ENCODE results near the gene HIVEP3.

HIVEP3 gene

DNA sequence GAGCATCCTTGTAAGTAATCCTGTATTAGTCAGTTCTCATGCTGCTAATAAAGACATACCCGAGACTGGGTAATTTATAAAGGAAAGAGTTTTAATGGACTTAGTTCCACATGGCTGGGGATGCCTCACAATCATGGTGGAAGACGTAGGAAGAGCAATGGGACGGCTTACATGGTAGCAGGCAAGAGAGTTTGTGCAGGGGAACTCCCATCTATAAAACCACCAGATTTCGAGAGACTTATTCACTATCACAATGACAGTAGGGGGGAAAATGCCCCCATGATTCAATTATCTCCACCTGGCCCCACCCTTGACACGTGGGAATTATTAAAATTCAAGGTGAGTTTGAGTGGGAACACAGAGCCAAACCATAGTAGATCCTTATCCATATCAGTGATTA, 124.7 kb downstream of the HIVEP3 start:
- DNase-seq (ENCODE audit: extremely low spot score): no peak
- TF ChIP-seq, protein P1, sequence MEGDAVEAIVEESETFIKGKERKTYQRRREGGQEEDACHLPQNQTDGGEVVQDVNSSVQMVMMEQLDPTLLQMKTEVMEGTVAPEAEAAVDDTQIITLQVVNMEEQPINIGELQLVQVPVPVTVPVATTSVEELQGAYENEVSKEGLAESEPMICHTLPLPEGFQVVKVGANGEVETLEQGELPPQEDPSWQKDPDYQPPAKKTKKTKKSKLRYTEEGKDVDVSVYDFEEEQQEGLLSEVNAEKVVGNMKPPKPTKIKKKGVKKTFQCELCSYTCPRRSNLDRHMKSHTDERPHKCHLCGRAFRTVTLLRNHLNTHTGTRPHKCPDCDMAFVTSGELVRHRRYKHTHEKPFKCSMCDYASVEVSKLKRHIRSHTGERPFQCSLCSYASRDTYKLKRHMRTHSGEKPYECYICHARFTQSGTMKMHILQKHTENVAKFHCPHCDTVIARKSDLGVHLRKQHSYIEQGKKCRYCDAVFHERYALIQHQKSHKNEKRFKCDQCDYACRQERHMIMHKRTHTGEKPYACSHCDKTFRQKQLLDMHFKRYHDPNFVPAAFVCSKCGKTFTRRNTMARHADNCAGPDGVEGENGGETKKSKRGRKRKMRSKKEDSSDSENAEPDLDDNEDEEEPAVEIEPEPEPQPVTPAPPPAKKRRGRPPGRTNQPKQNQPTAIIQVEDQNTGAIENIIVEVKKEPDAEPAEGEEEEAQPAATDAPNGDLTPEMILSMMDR (IDR thresholded peaks at IDR 0.05; ENCODE audit: control extremely low read depth, extremely low read depth, low read depth, missing control alignments): no peak
- POLR2A ChIA-PET: no interaction called here
- CTCF ChIA-PET: no interaction called here

DNA sequence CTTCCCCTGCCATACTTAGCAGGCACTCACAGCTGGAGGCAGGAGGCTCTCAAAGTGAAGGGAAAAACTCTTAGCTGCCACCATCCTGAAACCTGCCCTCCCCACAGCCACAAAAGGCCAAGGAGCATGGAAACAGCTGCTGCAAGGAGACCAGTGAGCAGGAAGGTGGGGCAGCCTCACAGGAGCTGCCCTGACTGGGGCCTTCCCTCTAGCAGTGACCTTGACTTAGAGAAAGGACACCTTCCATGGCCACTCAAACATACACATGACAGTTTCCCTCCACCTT, 126.3 kb downstream of the HIVEP3 start:
- POLR2A ChIA-PET: no interaction called here
- no peak for DNase-seq (ENCODE audit: extremely low spot score)
- CTCF ChIA-PET: interaction anchor here (1.3 to 1.9 kb wide), 3 partner anchors 13 to 218 kb away, joined by 4 to 7 read pairs (median 5); no protein-coding TSS in a partner anchor
- TF ChIP-seq, protein P1 (IDR thresholded peaks at IDR 0.05; ENCODE audit: control extremely low read depth, extremely low read depth, low read depth, missing control alignments): no peak

DNA sequence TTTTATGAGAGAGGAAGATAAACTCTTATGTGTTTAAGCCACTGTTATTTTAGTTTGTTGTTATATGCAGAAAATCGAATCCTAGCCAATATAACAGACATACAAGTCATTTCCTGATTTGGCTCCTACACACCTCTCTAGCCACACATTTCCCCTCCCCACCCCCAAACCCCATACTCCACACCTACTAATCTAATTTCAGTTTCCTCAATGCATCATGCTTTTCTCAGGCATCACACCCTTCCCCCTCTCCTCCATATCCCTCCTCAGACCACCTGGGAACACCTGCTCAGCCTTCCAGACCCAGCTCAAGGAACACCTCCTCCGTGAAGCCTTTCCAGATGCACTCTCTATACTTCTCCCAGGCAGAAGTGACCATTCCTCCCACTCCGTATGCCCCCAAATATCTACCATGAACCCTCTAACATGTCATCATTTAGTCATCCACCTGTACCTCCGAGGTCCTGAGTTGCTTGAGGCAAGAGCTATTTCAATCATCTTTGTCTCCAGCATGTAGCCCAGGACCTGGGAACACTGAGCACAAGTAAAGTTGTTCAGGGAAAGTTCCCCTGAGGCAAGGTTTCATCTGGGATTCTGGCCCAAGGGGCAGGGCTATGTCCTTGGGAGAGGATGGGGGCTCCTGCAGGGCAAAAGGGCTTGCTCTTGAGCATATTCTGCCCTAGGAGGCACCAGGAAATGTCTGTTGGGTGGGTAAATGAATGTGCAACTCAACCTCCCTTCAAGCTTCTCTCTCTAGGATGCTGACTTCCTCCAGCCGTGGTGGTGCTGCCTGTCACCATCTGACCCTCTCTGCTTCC, 126.8 kb downstream of the HIVEP3 start:
- ChIA-PET POLR2A (interaction anchor here (0.6 kb wide), 1 partner anchor 10 kb away, joined by 5 read pairs; no protein-coding TSS in a partner anchor), CTCF (interaction anchor here (1.3 to 1.9 kb wide), 4 partner anchors 9 to 217 kb away, joined by 4 to 7 read pairs (median 4); no protein-coding TSS in a partner anchor)
- TF ChIP-seq, protein P1 (IDR thresholded peaks at IDR 0.05; ENCODE audit: control extremely low read depth, extremely low read depth, low read depth, missing control alignments): no peak
- no peak for DNase-seq (ENCODE audit: extremely low spot score)

DNA sequence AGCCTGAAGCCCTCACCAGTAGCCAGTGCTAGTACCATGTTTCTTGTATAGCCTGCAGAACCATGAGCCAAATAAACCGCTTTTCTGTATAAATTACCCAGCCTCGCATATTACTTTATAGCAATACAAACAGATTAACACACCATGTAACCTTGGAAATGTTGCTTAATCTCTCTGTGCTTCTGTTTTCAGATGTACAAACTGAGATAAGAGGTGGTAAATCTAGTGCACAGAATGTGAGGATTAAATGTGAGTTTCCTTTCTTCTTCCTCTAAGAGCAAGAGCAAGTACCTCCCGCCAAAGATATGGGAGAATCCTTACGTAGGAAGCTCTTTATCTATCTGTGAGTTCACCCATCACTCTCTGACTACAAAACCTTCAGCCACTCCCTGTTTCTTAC, 128.4 kb downstream of the HIVEP3 start:
- CTCF ChIA-PET: interaction anchor here (1.6 to 1.7 kb wide), 2 partner anchors 9 to 10 kb away, joined by 4 to 5 read pairs; no protein-coding TSS in a partner anchor
- TF ChIP-seq, protein P1 (IDR thresholded peaks at IDR 0.05; ENCODE audit: control extremely low read depth, extremely low read depth, low read depth, missing control alignments): no peak
- DNase-seq (ENCODE audit: extremely low spot score): no peak
- POLR2A ChIA-PET: no interaction called here

DNA sequence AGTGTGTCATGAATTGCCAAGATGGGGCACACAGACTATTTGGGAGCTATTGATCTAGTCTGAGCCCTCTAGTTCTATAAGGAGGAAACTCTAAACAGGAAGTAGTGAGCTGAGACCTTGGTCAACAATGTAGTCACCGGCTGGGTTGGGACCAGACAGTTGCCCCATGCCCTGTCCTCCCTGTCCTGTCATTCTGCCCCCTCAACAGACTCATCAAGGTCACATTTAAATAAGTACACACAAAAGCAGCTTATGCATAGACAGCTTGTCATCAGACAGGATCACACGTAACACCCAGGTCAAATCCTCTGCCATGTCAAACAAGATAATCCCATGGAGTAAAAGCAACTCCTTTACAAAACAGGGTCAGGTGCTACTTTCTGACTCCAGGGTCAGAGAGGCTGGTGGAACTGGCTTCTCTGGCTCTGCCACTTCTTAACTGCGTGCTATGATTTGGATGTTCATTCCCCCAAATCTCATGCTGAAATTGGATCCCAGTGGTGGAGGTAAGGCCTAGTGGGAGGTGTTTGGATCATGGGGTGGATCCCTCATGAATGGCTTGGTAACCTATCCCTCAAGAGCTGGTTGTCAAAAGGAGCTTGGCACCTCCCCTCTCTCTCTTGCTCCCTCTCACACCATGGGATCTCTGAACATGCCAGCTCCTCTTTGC, 128.9 kb downstream of the HIVEP3 start:
- TF ChIP-seq, protein P1 (IDR thresholded peaks at IDR 0.05; ENCODE audit: control extremely low read depth, extremely low read depth, low read depth, missing control alignments): no peak
- no peak for DNase-seq (ENCODE audit: extremely low spot score)
- ChIA-PET CTCF (interaction anchor here (0.9 to 3.2 kb wide), 6 partner anchors 9 to 68 kb away, joined by 3 to 12 read pairs (median 5); no protein-coding TSS in a partner anchor), POLR2A (interaction anchor here (0.5 kb wide), 1 partner anchor 1031 kb away, joined by 4 read pairs; no protein-coding TSS in a partner anchor)

DNA sequence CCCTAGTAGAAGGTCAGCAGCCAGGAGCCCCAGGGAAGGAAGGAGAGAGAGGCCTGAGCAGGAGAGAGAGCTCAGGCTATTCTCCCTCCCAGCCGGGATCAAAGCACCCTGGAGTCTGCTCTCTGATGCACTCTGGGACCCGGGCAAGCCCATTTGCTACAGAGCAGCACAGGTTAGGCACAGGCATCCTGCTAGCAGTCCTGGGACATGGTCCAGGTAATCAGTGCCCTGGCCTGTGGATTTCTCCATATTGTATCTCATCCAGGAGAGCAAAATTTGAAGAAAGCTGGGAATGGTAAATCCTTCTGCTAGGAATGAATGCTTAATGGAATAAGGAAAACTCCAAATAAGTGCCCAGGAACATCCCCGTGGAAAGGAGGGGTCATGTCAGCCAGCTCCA, 130.3 kb downstream of the HIVEP3 start:
- TF ChIP-seq, protein P1 (IDR thresholded peaks at IDR 0.05; ENCODE audit: control extremely low read depth, extremely low read depth, low read depth, missing control alignments): no peak
- ChIA-PET POLR2A (no interaction called here), CTCF (interaction anchor here (1.1 to 3.2 kb wide), 6 partner anchors 7 to 26 kb away, joined by 3 to 12 read pairs (median 5); no protein-coding TSS in a partner anchor)
- DNase-seq (ENCODE audit: extremely low spot score): no peak

All from GM10248 (cell line).